ENCODE data around the gene ANTXR1.
"Not testable (repeated sequence)": the region's sequence is repeated elsewhere in the genome, so short reads cannot be mapped to it uniquely, and the experiment has no call there.

Gene ANTXR1

DNA sequence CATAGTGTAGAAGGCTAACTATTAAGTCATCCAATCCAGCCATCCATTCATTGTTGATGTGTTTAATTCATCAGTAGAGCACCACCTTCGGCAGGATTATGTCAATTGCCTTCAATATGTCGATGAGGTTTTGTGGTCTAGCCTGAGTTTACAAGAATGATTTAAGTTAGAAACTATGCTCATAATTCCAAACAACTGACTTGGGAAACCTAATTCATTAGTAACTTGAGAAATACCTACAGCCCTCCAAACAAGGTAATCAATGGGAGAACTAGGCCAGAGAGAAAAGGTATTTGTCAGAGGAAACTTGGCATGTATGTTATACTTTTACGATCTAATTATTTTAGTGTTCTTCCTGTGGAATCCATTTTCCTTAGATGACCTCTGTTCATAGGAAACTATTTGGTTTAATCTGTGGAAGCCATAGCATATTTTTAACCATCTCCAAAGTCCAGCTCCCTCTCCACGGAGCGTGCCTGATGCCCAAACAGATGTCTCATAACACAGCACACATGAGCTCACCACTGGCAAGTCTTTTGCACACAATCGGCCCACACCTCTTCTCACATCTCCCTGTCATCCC lies 225.6 kb downstream of the ANTXR1 start:
- no peak for DNase-seq (ENCODE audit: low read depth)

DNA sequence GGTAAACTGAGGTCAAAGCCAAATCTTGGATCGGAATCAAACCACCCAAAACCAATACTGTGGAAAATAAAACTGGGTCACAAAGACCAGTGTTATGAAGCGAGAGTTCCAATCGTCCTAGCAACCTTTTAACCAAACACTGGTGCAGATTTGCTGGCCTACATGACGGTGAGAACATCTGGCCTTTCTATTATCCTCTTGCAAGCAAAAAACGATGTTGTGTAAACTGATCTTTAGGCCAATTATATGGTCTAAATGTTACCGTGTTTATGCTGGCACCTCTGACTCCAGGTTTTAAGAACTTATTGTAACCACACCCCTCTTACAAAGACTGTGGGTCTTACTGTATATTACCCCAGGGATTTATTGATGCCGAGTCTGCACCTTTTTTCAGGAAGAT lies 228.1 kb downstream of the ANTXR1 start:
- DNase-seq (ENCODE audit: low read depth): no peak

DNA sequence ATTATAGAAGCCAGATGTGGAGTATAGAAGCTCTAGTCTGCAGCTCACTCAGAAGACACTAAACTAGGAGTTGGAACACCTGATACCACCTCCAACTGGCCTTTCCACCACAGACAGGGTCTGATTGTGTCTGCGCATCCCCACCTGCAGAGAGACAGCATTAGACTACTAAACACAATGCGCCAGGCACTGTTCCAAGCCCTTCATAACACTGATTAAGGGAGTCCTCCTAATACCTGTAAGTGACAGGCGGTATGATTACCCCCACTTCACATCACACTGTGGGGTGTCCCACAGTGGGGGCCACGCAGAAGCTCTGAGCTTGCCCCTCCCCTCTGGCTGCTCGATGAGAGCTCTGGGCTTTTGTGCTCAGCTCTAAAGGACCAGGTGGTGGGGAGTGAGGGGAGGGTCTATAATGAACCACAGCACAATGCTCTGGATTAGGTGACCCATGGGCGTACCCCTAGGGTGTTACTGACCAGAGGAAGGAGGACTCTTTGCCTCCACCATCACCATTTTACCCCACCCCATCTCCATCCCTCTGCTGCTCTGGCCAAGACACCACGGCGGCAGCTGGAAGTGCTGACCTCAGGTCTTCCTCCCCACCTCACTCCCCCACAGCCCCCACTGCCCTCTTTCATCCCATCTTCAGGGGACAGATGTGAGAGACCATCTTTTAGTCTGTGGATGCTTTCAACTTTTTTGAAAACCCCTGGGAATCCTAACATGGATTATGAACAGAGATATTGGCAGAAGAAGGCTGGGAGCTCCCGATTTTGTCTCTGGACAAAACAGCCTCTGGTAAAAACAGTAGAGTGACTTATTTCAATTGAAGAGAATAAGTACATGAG lies 228.9 kb downstream of the ANTXR1 start:
- no peak for DNase-seq (ENCODE audit: low read depth)

DNA sequence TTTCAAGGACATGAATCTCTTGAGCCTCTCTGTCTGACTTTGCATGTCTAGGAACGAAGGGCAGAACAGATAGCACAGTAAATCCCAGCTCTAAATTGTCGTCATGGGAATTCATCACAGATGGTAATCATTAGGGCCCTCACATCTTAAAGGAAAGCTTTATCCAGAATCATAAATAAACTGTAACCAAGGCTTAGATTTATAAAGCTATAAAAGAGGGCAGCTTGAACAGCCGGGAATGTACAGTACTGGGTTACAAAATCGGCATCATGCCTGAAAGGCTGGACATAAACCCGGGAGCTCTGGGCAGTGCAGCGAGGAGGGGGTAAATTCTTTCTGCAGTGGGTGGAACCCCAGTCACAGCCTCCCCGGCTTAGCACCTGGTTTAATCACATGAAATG lies 229.7 kb downstream of the ANTXR1 start:
- no peak for DNase-seq (ENCODE audit: low read depth)

DNA sequence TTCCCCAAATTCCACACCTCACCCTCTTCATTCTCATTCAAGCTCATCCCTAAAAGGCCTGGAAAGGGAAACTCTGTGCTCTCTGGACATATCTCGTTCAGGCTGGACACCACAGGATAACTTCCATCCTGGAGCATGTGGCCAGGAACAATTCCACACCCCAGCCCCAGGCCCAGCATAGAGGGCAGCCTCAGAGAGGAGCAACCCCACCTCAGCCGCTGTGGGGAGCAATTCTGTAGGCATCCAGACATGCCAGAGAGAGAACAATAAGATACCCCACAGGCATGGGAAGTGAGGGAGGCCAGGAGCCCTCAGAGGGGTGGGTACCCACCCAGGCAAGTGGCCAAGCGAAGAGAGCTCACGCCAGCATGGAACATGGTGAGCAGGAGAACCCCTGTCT lies 230.7 kb downstream of the ANTXR1 start:
- DNase-seq (ENCODE audit: low read depth): no peak

DNA sequence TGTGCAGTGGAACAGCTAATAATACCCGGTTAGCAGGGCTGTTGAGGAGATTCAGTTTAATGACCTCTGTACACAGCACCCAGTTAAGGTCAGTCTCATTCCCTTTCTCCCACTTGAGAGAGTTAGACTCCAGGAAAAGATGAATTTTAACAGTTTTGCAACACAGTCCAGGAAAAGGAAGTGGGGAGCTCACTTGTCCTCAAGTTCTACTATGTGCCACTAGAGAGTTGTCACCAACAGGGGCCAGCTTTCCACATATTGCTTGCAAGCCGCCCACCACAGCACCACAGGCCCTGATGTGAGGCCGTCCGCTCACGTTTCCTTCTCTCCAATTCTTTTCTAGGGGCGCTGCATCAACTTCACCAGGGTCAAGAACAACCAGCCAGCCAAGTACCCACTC lies 231.9 kb downstream of the ANTXR1 start:
- no peak for DNase-seq (ENCODE audit: low read depth)

DNA sequence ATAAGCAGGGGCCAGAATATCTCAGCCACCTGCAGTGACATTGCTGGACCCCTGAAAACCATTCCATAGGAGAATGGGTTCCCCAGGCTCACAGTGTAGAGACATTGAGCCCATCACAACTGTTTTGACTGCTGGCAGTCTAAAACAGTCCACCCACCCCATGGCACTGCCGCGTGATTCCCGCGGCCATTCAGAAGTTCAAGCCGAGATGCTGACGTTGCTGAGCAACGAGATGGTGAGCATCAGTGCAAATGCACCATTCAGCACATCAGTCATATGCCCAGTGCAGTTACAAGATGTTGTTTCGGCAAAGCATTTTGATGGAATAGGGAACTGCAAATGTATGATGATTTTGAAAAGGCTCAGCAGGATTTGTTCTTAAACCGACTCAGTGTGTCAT lies 234.6 kb downstream of the ANTXR1 start:
- DNase-seq (ENCODE audit: low read depth): no peak

DNA sequence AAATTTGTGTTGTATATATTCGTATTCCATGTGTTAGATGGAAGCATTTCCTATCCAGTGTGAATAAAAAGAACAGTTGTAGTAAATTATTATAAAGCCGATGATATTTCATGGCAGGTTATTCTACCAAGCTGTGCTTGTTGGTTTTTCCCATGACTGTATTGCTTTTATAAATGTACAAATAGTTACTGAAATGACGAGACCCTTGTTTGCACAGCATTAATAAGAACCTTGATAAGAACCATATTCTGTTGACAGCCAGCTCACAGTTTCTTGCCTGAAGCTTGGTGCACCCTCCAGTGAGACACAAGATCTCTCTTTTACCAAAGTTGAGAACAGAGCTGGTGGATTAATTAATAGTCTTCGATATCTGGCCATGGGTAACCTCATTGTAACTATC lies 235.3 kb downstream of the ANTXR1 start:
- no peak for DNase-seq (ENCODE audit: low read depth)

DNA sequence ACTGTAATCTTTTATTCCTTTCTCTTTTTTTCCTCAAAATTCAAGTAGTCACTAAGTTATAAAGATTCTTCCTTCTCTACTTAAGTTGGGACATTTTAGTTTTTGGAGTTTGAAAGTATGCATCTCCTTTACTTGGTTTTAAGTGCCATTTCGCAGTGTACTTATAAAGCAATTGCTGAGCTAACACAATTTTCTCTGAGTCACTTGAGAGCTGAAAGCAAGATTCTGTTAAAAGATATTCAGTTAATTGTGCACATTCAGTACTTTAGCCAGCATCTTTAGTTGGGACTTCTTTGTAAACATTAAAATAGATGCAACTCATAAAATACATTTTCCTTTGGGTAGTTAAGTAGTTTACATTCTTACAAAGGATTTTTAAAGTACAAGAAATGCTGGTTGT lies 238.0 kb downstream of the ANTXR1 start:
- DNase-seq (ENCODE audit: low read depth): no peak

DNA sequence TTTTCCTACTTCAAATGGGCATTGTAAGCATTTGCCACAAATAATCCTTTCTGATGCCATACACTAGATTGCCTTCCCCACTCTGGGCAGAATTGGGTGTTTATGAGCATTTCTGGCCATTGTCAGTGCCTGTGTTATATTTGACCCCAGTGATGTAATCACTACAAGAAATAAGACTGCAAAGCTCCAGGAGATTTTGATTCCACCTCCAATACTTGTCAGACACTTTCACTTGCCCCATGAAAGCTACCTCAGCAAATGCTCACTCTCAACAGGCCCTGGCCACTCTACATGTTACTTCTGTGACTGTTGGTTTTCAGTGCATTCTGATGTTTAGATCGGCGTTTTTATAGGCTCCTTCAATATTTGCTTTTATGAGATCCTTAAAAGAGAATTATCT lies 239.0 kb downstream of the ANTXR1 start:
- DNase-seq (ENCODE audit: low read depth): no peak

DNA sequence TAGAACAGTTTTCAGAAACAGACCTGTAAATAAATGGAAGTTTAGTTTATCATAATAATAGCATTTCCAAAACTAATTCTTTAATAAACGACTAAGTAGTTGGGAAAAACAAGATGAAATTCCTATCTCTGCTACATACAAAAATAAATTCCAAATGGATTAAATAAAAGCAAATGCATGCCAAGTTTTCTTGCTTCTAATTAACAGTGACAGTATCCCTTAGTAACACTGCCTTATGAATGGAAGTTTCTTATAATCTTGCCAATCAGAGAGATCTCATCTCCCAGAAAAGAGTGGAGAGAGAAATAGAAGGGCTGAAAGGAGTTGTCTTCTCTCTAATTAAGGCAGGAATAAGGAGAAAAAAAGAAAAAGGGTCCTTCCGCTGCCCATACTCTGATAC lies 240.1 kb downstream of the ANTXR1 start:
- DNase-seq (ENCODE audit: low read depth): no peak

DNA sequence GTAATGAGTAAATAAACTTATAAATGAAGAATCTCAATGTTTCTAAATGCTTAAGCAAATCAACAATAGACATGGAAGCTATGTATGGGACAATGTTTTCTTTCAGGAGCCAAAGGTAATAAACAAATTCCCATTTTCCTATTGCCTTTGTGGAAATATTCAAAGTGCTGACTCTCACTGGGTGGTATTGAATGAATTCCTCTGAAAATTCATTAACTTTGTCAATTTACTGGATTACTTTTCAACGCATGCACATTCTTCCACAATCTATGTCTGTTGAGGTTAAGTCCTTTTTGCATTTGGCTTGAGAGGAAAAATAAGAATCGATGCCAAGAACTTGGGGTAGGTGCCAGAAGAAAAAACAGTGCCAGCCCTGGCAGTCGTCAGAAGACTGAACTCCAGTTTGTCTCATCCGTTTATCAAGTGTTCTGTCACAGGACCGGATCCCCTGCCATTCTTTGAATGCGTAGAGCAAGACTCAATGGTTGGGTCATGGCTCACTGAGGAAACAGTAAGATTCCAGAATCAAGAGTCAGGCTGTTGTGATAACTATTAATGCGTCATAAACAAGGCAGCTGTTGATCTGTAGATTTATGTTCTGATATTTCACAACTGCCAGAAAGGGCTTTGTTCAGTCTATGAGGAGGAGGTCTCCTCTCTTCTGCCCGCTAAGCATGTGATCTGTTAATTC lies 240.8 kb downstream of the ANTXR1 start:
- no peak for DNase-seq (ENCODE audit: low read depth)

DNA sequence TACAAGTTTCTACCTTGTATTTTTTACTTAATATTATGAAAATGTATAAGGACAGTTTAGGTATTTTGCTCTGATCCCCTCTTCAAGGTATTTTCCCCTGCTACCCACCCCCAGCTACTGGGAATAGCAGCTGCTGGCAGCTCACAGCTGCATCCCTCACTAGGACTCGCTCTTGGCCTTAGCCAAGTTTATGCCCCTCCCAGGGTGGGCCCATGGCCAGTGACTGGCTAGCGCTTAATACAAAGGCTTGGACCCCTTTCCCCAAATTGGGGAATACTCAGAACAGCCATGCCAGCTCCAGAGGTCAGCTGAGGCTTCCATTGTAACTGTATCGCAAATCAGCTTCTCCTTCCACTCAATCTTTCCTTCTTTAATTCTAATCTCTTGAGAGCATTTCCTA lies 242.8 kb downstream of the ANTXR1 start:
- no peak for DNase-seq (ENCODE audit: low read depth)

DNA sequence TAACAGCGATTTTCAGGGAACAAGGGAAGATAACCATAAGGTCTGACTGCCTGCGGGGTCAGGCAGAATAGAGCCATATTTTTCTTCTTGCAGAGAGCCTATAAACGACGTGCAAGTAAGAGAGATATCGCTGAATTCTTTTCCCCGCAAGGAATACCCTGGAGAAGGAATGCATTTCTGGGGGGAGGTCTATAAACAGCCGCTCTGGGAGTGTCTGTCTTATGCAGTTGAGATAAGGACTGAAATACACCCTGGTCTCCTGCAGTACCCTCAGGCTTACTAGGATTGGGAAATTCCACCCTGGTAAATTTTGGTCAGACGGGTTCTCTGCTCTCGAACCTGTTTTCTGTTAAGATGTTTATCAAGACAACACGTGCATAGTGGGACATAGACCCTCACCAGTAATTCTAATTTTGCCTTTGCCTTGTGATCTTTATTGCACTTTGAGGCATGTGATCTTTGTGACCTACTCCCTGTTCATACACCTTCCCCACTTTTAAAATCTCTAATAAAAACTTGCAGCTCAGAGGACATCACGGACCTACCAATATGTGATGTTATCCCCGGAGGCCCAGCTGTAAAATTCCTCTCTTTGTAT lies 247.1 kb downstream of the ANTXR1 start:
- DNase-seq (ENCODE audit: low read depth): not testable (repeated sequence)

DNA sequence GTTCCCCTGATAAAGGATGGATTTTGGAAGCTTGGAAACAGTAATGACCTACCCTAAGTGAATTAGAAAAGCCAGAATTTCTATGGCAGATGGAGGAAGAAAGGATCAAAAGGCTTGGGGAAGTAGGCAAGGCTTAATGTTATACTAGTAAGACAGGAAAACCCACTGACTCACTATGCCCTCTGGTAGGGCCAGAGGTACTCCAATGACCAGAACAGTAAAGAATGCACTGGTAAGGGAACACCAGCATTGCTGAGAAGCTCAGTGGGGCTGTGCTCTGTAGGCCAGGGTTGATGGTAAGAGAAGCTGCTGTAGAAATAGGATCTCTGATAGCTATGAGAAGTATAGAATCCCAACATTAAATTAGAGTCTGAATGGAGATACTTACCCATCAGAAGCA lies 247.7 kb downstream of the ANTXR1 start:
- no peak for DNase-seq (ENCODE audit: low read depth)

DNA sequence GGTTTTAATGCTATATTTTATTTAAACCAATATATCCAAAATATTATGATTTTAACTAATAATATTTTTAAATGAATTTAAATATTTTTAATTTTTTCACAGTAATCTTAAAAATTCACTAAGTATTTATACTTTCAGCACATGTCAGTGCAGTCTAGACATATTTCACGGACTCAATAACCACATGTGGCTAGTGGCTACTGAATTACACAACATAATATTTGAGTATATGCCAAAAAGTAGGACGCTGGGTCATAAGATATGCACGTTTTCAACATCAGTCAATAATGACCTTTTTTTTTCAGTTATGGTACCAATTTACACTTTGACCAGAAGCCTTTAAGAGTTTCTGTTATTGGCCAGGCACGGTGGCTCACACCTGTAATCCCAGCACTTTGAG lies 256.4 kb downstream of the ANTXR1 start:
- DNase-seq (ENCODE audit: low read depth): no peak

DNA sequence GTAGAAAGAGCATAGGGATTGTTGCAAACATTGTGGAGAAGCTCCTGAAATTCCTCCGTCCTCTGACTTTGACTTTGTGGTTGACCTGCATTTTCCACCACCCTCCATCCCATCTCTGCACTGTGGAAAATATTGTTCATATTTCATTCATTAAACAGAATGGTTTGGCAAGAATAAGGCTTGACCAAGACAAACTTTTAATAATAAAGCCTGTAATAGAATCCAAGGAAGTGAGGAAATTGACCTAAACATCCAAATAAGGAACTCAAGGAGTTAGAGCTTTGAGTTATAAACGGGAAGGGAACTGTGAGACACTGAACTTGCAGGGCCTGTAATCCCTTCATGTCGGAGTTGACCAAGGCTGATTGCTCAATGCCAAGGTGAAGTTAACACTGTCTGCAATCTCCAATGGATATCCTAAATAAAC lies 258.9 kb downstream of the ANTXR1 start:
- no peak for DNase-seq (ENCODE audit: low read depth)

DNA sequence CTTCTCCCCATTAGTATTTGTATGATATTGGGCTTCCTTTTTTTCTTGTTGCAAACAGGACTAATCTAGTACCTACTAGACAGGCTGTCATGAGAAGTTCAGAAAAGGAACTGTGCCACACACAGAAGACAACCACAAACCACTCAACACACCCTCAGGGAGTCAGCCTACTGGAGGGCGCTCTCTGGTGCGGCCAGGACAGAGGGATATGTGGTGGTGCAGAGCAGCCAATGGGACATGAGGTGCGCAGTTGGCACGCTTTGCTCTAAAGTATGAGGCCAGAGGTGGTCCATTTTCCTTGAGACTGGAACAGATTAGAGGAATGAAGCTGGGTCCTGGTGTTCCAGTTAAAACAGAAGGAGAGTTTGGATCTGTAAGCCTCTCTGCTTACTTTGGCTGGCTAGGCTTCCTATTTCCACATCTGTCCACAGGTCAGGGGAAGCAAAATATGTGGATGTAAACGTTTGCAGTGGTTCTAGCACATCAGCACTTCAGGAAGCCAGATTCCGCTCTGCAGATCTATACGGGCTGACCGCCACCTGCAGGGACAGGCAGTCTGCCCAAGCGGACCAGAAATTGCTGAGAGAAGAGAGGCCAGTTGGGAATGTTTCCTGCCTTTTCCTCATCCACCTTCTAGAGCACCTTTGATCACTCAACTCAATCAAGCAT lies 260.0 kb downstream of the ANTXR1 start:
- DNase-seq (ENCODE audit: low read depth): no peak

DNA sequence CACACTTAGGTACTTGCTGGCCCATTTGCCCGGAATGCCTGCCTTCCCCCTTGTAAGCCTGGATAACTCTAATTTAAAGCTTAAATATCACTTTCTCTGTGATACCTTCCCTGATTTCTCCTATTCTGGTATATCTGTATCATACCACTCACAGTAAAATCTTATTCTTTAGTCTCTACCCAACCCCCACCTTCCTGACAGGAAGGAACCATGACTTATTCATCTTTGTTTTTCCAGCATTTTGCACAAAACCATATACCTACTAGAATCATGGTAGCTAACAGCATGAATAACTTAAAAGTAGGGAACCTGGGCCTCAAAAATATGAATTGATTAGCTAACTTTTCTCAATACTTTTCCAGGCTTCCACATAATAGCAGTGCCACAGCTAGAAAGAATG lies 262.5 kb downstream of the ANTXR1 start:
- no peak for DNase-seq (ENCODE audit: low read depth)

DNA sequence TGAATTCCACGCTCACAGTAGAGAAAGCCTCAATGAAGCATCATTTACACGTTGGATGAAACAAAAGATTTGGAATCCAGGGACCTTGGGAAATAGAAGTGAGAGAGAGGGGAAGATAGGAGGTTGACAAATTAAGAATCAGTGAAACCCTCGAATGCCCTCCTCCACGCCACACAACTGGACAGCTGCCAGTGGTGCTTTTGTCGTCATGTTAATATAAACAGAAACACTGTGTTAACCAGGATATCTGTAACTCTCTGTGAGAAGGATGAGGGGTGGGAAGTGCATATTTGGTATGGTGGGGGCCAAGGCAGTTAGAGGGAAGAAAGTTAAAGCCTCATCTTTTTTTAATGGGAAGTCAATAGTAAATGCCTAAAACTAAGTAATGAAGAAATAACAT lies 265.4 kb downstream of the ANTXR1 start:
- DNase-seq (ENCODE audit: low read depth): no peak

DNA sequence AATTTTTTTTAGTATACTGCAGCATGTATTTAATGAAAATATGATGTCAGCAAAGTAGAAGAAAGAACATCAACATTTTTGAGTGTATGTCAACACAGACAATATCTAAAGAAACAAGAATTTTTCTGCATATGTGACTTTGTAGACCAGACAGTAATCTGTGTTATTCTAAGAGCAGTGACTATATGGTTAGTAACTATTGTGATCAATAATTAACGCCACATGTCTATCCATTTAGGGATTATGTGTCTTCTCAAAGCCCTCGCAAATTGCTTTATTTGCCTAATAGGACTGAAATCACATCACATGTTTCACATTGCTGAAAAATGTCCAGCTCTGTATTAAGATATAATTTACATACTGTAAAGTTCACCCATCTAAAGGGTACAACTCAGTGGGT lies 266.2 kb downstream of the ANTXR1 start:
- DNase-seq (ENCODE audit: low read depth): no peak

DNA sequence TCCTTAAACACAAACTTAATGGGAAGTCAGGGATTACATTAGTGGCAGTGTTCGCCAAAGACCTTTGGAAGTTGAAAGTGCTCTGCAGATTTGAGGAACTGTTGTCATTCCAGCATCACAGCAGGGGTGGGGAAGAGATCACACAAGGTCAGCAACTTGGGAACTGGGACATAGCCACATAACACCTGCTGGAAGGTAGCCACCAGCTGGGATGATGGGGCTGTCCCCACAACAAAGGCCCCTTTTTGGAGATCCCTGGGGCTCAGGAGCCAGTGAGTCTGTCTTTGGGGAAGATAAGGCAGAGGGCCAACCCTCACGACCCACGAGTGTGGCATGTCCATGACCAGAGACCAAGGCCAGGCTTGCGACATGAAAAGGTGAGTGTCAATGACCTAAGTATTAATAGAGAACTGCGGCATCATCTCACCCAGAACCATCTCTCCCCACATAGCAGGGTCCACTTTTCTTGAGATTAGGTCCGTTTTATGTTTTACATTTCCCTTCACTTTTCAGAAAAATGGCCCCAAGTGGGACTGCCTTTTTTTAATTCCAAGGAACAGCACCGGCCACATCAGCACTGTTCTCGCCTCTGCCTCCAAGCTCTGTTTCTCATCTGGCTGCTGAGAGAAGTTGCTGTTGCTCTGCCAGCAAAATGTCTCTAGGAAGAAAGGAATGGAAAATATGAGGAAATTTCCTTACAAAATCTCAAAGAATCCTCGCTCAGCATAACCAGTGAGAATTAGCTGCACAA lies 267.1 kb downstream of the ANTXR1 start:
- DNase-seq (ENCODE audit: low read depth): no peak
